SIG-M5 treated with dmso at 0.1 percent for 504 hours (cell line): ENCODE data around the gene ZNF789.
"Not testable (repeated sequence)": the region's sequence is repeated elsewhere in the genome, so short reads cannot be mapped to it uniquely, and the experiment has no call there.

ENCODE experiments used
- DNase-seq: peaks from one replicate; lab custom pipeline; 2025; ENCODE audit not compliant: unreplicated experiment; lab: John Stamatoyannopoulos, UW

Gene ZNF789

DNA sequence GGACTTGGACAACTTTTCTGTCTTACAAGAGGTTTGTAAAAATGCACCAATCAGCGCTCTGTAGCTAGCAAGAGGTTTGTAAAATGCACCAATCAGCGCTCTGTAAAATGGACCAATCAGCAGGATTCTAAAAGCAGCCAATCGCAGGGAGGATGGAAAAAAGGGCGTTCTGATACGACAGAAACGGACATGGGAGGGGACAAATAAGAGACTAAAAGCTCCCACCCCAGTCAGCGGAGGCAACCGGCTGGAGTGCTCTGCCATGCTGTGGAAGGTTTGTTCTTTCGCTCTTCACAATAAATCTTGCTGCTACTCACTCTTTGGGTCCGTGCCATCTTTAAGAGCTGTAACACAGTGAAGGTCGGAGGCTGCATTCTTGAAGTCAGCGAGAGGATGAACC is 28.5 kb downstream of the ZNF789 start:
- DNase-seq, result not testable (repeated sequence)

GRCh38 chr7:99504281-99504602 is 31.6 kb downstream of the ZNF789 start:
- DNase-seq, result no peak

DNA sequence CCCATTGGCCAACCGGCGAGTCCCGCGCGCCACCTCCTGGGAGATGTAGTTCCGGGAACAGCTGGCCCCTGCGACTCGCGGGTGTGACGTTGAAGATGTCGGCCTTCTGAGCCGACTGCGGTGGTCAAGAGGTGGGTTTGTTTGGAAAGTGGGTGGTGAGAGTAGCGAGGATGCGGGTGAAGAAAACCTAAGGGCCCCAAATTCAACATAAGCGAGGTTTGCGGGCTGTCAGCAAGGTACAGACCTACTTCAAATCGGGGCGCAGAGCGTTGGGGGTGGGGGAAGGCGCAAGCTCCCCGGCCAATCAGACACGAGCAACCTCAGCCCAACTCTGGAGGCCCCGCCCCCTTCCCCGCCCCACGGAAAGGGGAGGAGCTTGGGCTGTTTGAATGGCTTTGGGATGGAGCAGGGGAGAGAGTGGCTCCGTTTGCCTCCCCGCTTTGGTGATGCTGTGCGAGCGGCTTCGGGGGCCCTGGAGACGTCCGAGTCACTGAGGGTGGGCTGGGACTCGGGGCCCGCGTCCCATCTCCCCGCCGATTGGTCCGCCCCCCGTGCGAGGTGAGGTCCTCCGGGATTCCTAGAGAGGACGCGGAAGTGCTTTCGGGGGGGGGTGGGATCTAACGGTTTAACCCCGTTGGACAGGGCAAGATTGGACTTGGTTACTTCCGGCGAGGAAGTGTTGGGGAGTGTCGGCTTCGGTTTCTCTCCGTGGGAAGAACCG is 32.1 kb downstream of the ZNF789 start, which contains the start of gene ZKSCAN5:
Gene ZKSCAN5 (plus strand): TSS at position 60 of the 721 bp plus-strand sequence. CDS start 1,383 bp downstream, outside the sequence.
- peak; percentile 91 for DNase-seq

DNA sequence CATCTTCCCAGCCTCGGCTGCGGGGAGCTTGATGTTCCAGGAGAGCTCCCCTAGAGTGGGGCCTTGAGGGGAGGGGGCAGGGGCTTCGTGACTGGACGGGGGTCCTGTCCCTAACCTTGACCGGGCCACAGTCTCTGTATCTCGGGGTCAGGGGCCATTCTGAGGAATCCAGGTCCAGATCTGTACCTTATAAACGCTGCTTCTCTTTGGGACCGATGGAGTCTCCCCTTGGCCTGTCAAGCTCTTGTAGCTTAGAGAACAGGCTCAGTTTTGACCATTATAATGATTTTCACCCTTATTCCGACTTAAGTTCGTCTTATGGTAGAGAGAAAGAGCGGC is 32.6 kb downstream of the ZNF789 start:
- DNase-seq, result no peak

DNA sequence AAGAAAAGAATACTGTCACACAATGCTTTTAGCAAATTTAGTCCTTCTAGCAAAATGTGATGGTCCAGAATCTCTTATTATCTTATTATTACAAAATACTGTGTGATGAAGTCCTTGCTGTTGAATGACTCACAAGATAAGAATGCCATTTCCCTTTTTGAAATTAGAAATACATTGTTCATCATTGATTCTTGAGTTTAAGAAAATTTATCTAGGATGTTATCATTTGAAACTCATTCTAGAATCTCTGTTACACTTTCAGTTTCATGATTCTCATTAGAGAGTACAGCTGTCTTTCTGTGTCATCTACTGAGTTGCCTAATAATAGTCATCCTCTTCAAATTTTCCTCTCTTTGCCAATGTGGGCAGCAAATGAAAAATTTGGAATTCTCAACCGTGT is 41.4 kb downstream of the ZNF789 start:
- DNase-seq, result no peak

GRCh38 chr7:99521399-99521798 is 48.7 kb downstream of the ZNF789 start:
- DNase-seq, result no peak

DNA sequence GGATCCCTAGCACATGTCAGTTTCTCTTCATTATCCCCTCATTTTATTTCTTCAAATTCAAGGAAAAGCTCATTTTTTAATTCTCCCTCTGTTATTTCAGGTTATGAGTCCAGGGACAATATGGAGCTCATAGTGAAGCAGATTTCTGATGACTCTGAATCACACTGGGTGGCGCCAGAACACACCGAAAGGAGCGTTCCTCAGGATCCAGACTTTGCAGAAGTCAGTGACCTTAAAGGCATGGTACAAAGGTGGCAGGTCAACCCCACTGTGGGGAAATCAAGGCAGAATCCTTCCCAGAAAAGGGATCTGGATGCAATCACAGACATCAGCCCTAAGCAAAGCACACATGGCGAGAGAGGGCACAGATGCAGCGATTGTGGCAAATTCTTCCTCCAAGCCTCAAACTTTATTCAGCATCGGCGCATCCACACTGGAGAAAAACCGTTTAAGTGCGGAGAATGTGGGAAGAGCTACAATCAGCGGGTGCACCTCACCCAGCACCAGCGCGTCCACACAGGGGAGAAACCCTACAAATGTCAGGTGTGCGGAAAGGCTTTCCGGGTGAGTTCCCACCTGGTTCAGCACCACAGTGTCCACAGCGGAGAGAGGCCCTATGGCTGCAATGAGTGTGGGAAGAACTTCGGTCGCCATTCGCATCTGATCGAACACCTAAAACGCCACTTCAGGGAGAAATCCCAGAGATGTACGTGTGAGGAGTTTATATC is 53.2 kb downstream of the ZNF789 start:
- DNase-seq, result no peak

- no peak for DNase-seq
Observed at GRCh38 chr7:99531354-99531765, 58.7 kb downstream of the ZNF789 start.

GRCh38 chr7:99535667-99536066 is 63.0 kb downstream of the ZNF789 start:
- no peak for DNase-seq
